NCI-H1105 (cell line): ENCODE data around the gene RNPEPL1.

Source experiments
- DNase-seq: peaks from one replicate; lab custom pipeline; 2025; lab: John Stamatoyannopoulos, UW

RNPEPL1 gene

GRCh38 chr2:240591784-240592183 is 23.5 kb downstream of the RNPEPL1 start:
- DNase-seq = no peak

- DNase-seq = no peak
Measured at GRCh38 chr2:240593026-240593702, 24.9 kb downstream of the RNPEPL1 start.

- DNase-seq = no peak
Measured at GRCh38 chr2:240593703-240594451, 25.6 kb downstream of the RNPEPL1 start.

- no peak for DNase-seq
Measured at GRCh38 chr2:240594511-240595380, 26.5 kb downstream of the RNPEPL1 start.

GRCh38 chr2:240595381-240596079 is 27.2 kb downstream of the RNPEPL1 start:
- DNase-seq = no peak

GRCh38 chr2:240596080-240596460 is 27.8 kb downstream of the RNPEPL1 start:
- no peak for DNase-seq

GRCh38 chr2:240596491-240596931 is 28.2 kb downstream of the RNPEPL1 start:
- no peak for DNase-seq

GRCh38 chr2:240597054-240597418 is 28.8 kb downstream of the RNPEPL1 start:
- no peak for DNase-seq

- no peak for DNase-seq
Measured at GRCh38 chr2:240597419-240598181, 29.3 kb downstream of the RNPEPL1 start.

- no peak for DNase-seq
Measured at GRCh38 chr2:240598311-240598911, 30.1 kb downstream of the RNPEPL1 start.

GRCh38 chr2:240599141-240599583 is 30.9 kb downstream of the RNPEPL1 start:
- DNase-seq = no peak

GRCh38 chr2:240600451-240600961 is 32.2 kb downstream of the RNPEPL1 start:
- no peak for DNase-seq

GRCh38 chr2:240601061-240601830 is 33.0 kb downstream of the RNPEPL1 start:
- no peak for DNase-seq

- no peak for DNase-seq
Measured at GRCh38 chr2:240601831-240602160, 33.5 kb downstream of the RNPEPL1 start.

GRCh38 chr2:240602266-240603050 is 34.2 kb downstream of the RNPEPL1 start:
- DNase-seq = no peak

- DNase-seq = no peak
Measured at GRCh38 chr2:240603081-240603835, 35.0 kb downstream of the RNPEPL1 start.

GRCh38 chr2:240603846-240604245 is 35.6 kb downstream of the RNPEPL1 start:
- DNase-seq = no peak

- no peak for DNase-seq
Measured at GRCh38 chr2:240604291-240604938, 36.1 kb downstream of the RNPEPL1 start.
